ENCODE results near the gene PC. TPM values are rescaled to one million over a fixed set of nuclear protein-coding genes. Genes with fewer than 3 reads are reported as not detected.

The PC gene
- total and polyA plus RNA-seq, 2 experiments from 2014 or later: 18.3 to 21.7 TPM

DNA sequence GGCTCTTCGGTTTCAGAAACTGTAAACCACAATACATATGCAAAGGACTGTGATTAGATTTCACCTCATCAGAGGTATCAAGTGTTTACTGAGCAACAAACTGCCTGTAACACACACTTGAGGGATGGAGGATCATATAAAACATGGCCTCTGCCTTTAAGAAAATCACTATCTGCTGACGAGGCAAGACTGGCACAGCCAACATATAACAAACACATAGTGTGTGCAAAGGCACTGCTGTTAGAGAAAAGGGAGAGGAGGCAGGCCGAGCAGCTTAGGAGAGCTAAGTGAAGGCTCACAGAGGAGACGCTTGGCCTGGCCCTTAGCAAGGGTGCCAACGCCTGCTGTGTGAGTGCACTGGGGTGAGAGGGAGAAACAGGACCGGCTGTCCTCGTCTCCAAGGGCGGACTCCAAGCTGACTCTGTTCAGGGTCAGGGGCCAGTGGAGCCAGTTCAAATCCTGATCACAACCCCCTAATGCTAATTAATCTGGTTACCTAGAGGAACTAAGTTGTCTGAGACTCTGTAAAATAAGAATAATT, 53.1 kb downstream of the PC start (continued):
- TF ChIP-seq REST (IDR thresholded peaks at IDR 0.05; ENCODE audit: unreplicated experiment) (no peak), NANOG (IDR thresholded peaks at IDR 0.05; ENCODE audit: borderline replicate concordance) (no peak), ZNF331 (CRISPR knock-in tag; IDR thresholded peaks at IDR 0.05; ENCODE audit: low read depth) (no peak), CREB1 (CRISPR knock-in tag; IDR thresholded peaks at IDR 0.05; ENCODE audit: low read depth) (no peak), CTCF (conservative IDR thresholded peaks at IDR 0.05; ENCODE audit: low read depth in 2 of 2) (no peak), ETS1 (IDR thresholded peaks at IDR 0.05) (no peak)

- peak overlapping the region; percentile 28; the same call in 1 of the 2 replicates for H3K27ac Mint-ChIP-seq
- H2AFZ ChIP-seq: no peak overlapping the region
- no peaks in the 10 kb centered on the region for H3K27me3 ChIP-seq (ENCODE audit: insufficient read depth)
- no peaks in the 10 kb centered on the region for H4K20me1 ChIP-seq (replicated peaks; ENCODE audit: insufficient read depth)
- peaks cover 33% of the 10 kb centered on the region for H3K4me1 Mint-ChIP-seq
- no peaks in the 10 kb centered on the region for H3K79me2 ChIP-seq (replicated peaks; ENCODE audit: insufficient read depth)
- 0 out of 2 replicates have a peak overlapping the region, but pooled peaks have one; percentile 45 for H3K27ac ChIP-seq (ENCODE audit: low read depth)
- no peaks in the 10 kb centered on the region for H3K36me3 Mint-ChIP-seq (ENCODE audit: low read depth)
- no peaks in the 10 kb centered on the region for H3K36me3 ChIP-seq (ENCODE audit: insufficient read depth)
- H3K9me2 ChIP-seq (ENCODE audit: insufficient read depth): no peaks in the 10 kb centered on the region
- no peaks in the 10 kb centered on the region for H3F3A ChIP-seq (replicated peaks; ENCODE audit: low read depth)
- TF ChIP-seq NANOG (IDR thresholded peaks at IDR 0.05; ENCODE audit: borderline replicate concordance): no peak
- no peak for TF ChIP-seq POLR2AphosphoS5 (IDR thresholded peaks at IDR 0.05; ENCODE audit: low read depth)
- peaks cover 14% of the 10 kb centered on the region; the same call in 1 of the 2 replicates for H3K4me1 ChIP-seq (ENCODE audit: insufficient read depth)
- ATAC-seq (no peak), DNase-seq (ENCODE audit: low spot score) (no peak)
- H3K4me3 ChIP-seq: no peak overlapping the region
- H3K4me3 Mint-ChIP-seq: no peak overlapping the region
- peaks cover 8% of the 10 kb centered on the region for H3K27me3 Mint-ChIP-seq (ENCODE audit: insufficient read depth, low read depth, poor library complexity)
- H3K4me2 ChIP-seq: no peak overlapping the region
- no peaks in the 10 kb centered on the region for H3K9me3 Mint-ChIP-seq
Observed at GRCh38 chr11:66904561-66904960, 53.6 kb downstream of the PC start.
